ENCODE results near the gene ROR2. TPM values are rescaled to one million over a fixed set of nuclear protein-coding genes. Genes with fewer than 3 reads are reported as not detected.

ROR2 gene
- total and polyA plus RNA-seq, 2 of the 8 experiments (the other 6 are each of a cell fraction or from before 2014, with no cell fraction given), result 2.7 to 4.3 TPM

DNA sequence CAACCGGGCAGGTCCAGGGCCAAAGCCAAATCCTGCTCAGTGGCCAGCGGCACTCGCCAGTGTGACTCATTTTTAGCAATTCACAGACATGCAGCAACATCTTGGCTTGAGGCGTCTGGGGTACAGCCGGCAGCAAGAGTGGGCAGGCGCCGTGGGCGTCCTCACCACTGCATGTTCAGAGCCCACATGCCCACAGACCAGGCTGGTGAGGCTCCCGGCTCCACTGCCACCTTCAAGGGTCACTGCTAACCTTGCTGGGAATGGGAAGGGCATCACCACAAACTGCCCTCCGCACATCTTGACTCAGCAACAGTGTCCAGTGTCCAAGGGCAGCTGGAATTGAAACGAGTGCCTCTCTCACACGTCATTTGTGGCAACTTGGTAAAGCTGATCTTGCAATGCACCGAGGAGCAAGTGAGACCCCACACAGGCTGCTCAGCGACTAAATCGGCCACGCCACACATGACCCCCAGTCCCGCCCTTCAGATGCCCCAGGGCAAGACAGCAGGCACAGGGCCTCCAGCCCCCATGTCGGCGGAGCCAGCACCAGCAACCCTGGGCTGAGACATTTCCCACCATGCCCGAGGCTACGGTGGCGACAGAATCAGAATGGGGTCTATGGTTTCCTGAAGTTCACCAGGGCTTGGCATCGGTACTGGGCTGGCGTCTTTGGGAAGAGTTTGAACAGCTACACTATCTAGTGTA lies 140.3 kb downstream of the ROR2 start (continued):
- TF ChIP-seq SUZ12 (IDR thresholded peaks at IDR 0.05; ENCODE audit: low read length) (no peak), ZNF274 (IDR thresholded peaks at IDR 0.05; ENCODE audit: borderline replicate concordance, extremely low read depth, low read length) (no peak), SP4 (IDR thresholded peaks at IDR 0.05; ENCODE audit: low read length) (no peak)
- TF ChIP-seq, protein P1, sequence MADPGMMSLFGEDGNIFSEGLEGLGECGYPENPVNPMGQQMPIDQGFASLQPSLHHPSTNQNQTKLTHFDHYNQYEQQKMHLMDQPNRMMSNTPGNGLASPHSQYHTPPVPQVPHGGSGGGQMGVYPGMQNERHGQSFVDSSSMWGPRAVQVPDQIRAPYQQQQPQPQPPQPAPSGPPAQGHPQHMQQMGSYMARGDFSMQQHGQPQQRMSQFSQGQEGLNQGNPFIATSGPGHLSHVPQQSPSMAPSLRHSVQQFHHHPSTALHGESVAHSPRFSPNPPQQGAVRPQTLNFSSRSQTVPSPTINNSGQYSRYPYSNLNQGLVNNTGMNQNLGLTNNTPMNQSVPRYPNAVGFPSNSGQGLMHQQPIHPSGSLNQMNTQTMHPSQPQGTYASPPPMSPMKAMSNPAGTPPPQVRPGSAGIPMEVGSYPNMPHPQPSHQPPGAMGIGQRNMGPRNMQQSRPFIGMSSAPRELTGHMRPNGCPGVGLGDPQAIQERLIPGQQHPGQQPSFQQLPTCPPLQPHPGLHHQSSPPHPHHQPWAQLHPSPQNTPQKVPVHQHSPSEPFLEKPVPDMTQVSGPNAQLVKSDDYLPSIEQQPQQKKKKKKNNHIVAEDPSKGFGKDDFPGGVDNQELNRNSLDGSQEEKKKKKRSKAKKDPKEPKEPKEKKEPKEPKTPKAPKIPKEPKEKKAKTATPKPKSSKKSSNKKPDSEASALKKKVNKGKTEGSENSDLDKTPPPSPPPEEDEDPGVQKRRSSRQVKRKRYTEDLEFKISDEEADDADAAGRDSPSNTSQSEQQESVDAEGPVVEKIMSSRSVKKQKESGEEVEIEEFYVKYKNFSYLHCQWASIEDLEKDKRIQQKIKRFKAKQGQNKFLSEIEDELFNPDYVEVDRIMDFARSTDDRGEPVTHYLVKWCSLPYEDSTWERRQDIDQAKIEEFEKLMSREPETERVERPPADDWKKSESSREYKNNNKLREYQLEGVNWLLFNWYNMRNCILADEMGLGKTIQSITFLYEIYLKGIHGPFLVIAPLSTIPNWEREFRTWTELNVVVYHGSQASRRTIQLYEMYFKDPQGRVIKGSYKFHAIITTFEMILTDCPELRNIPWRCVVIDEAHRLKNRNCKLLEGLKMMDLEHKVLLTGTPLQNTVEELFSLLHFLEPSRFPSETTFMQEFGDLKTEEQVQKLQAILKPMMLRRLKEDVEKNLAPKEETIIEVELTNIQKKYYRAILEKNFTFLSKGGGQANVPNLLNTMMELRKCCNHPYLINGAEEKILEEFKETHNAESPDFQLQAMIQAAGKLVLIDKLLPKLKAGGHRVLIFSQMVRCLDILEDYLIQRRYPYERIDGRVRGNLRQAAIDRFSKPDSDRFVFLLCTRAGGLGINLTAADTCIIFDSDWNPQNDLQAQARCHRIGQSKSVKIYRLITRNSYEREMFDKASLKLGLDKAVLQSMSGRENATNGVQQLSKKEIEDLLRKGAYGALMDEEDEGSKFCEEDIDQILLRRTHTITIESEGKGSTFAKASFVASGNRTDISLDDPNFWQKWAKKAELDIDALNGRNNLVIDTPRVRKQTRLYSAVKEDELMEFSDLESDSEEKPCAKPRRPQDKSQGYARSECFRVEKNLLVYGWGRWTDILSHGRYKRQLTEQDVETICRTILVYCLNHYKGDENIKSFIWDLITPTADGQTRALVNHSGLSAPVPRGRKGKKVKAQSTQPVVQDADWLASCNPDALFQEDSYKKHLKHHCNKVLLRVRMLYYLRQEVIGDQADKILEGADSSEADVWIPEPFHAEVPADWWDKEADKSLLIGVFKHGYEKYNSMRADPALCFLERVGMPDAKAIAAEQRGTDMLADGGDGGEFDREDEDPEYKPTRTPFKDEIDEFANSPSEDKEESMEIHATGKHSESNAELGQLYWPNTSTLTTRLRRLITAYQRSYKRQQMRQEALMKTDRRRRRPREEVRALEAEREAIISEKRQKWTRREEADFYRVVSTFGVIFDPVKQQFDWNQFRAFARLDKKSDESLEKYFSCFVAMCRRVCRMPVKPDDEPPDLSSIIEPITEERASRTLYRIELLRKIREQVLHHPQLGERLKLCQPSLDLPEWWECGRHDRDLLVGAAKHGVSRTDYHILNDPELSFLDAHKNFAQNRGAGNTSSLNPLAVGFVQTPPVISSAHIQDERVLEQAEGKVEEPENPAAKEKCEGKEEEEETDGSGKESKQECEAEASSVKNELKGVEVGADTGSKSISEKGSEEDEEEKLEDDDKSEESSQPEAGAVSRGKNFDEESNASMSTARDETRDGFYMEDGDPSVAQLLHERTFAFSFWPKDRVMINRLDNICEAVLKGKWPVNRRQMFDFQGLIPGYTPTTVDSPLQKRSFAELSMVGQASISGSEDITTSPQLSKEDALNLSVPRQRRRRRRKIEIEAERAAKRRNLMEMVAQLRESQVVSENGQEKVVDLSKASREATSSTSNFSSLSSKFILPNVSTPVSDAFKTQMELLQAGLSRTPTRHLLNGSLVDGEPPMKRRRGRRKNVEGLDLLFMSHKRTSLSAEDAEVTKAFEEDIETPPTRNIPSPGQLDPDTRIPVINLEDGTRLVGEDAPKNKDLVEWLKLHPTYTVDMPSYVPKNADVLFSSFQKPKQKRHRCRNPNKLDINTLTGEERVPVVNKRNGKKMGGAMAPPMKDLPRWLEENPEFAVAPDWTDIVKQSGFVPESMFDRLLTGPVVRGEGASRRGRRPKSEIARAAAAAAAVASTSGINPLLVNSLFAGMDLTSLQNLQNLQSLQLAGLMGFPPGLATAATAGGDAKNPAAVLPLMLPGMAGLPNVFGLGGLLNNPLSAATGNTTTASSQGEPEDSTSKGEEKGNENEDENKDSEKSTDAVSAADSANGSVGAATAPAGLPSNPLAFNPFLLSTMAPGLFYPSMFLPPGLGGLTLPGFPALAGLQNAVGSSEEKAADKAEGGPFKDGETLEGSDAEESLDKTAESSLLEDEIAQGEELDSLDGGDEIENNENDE (IDR thresholded peaks at IDR 0.05; ENCODE audit: insufficient replicate concordance, low read length), result no peak

All from H1 (cell line).